Keratinocyte (primary cell): ENCODE data around the gene MIGA1.

Source experiments
- CTCF ChIP-seq, 3 experiments: IDR thresholded peaks in 1 of 3; conservative IDR thresholded peaks in 1 of 3; optimal IDR thresholded peaks in 1 of 3; 2 replicates in 2 of 3; 3 replicates in 1 of 3; pipeline versions ENCODE3 to v1.5.1; 2011; ENCODE audit warnings: low read length in 3 of 3, mild to moderate bottlenecking in 3 of 3, moderate library complexity in 2 of 3, control low read depth in 1 of 3, inconsistent platforms in 1 of 3; ENCODE audit not compliant: insufficient read depth in 2 of 3; ENCODE audit errors: extremely low read depth in 1 of 3
- EZH2 ChIP-seq: IDR thresholded peaks from one replicate; pipeline ENCODE4 v1.6.1; 2012; ENCODE audit warnings: inconsistent platforms, mild to moderate bottlenecking, low read length, moderate library complexity

GRCh38 chr1:77824079-77824478 is 44.6 kb downstream of the MIGA1 start:
- TF ChIP-seq EZH2 (no peak), CTCF (optimal IDR thresholded peaks at IDR 0.05 in 1 of 3, IDR thresholded peaks at IDR 0.05 in 1 of 3, conservative IDR thresholded peaks at IDR 0.05 in 1 of 3; ENCODE audit: extremely low read depth in 1 of 3, insufficient read depth in 2 of 3, low read length in 3 of 3) (no peak)
